NCI-H748 (cell line): ENCODE results near the gene HBA1.
A peak's percentile ranks its signal among the peaks of the same experiment; 100 is the strongest.
"Not testable (repeated sequence)": the region's sequence is repeated elsewhere in the genome, so short reads cannot be mapped to it uniquely, and the experiment has no call there.

ENCODE experiments used
- DNase-seq: peaks from one replicate; lab custom pipeline; 2025; ENCODE audit not compliant: unreplicated experiment; lab: John Stamatoyannopoulos, UW

The HBA1 gene

DNA sequence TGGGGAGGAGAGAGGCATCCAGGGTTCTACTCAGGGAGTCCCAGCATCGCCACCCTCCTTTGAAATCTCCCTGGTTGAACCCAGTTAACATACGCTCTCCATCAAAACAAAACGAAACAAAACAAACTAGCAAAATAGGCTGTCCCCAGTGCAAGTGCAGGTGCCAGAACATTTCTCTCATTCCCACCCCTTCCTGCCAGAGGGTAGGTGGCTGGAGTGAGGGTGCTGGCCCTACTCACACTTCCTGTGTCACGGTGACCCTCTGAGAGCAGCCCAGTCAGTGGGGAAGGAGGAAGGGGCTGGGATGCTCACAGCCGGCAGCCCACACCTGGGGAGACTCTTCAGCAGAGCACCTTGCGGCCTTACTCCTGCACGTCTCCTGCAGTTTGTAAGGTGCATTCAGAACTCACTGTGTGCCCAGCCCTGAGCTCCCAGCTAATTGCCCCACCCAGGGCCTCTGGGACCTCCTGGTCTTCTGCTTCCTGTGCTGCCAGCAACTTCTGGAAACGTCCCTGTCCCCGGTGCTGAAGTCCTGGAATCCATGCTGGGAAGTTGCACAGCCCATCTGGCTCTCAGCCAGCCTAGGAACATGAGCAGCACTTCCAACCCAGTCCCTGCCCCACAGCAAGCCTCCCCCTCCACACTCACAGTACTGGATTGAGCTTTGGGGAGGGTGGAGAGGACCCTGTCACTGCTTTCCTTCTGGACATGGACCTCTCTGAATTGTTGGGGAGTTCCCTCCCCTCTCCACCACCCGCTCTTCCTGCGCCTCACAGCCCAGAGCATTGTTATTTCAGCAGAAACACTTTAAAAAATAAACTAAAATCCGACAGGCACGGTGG lies 2.3 kb upstream of the HBA1 start:
- not testable (repeated sequence) for DNase-seq

DNA sequence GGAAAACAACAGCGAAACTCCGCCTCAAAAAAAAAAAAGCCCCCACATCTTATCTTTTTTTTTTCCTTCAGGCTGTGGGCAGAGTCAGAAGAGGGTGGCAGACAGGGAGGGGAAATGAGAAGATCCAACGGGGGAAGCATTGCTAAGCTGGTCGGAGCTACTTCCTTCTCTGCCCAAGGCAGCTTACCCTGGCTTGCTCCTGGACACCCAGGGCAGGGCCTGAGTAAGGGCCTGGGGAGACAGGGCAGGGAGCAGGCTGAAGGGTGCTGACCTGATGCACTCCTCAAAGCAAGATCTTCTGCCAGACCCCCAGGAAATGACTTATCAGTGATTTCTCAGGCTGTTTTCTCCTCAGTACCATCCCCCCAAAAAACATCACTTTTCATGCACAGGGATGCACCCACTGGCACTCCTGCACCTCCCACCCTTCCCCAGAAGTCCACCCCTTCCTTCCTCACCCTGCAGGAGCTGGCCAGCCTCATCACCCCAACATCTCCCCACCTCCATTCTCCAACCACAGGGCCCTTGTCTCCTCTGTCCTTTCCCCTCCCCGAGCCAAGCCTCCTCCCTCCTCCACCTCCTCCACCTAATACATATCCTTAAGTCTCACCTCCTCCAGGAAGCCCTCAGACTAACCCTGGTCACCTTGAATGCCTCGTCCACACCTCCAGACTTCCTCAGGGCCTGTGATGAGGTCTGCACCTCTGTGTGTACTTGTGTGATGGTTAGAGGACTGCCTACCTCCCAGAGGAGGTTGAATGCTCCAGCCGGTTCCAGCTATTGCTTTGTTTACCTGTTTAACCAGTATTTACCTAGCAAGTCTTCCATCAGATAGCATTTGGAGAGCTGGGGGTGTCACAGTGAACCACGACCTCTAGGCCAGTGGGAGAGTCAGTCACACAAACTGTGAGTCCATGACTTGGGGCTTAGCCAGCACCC lies 1.2 kb upstream of the HBA1 start:
- no peak for DNase-seq

DNA sequence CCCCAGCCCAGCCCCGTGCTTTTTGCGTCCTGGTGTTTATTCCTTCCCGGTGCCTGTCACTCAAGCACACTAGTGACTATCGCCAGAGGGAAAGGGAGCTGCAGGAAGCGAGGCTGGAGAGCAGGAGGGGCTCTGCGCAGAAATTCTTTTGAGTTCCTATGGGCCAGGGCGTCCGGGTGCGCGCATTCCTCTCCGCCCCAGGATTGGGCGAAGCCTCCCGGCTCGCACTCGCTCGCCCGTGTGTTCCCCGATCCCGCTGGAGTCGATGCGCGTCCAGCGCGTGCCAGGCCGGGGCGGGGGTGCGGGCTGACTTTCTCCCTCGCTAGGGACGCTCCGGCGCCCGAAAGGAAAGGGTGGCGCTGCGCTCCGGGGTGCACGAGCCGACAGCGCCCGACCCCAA lies 474 bp upstream of the HBA1 start:
- DNase-seq, result not testable (repeated sequence)

DNA sequence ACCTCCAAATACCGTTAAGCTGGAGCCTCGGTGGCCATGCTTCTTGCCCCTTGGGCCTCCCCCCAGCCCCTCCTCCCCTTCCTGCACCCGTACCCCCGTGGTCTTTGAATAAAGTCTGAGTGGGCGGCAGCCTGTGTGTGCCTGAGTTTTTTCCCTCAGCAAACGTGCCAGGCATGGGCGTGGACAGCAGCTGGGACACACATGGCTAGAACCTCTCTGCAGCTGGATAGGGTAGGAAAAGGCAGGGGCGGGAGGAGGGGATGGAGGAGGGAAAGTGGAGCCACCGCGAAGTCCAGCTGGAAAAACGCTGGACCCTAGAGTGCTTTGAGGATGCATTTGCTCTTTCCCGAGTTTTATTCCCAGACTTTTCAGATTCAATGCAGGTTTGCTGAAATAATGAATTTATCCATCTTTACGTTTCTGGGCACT lies 928 bp downstream of the HBA1 start:
- peak; percentile 5 for DNase-seq

DNA sequence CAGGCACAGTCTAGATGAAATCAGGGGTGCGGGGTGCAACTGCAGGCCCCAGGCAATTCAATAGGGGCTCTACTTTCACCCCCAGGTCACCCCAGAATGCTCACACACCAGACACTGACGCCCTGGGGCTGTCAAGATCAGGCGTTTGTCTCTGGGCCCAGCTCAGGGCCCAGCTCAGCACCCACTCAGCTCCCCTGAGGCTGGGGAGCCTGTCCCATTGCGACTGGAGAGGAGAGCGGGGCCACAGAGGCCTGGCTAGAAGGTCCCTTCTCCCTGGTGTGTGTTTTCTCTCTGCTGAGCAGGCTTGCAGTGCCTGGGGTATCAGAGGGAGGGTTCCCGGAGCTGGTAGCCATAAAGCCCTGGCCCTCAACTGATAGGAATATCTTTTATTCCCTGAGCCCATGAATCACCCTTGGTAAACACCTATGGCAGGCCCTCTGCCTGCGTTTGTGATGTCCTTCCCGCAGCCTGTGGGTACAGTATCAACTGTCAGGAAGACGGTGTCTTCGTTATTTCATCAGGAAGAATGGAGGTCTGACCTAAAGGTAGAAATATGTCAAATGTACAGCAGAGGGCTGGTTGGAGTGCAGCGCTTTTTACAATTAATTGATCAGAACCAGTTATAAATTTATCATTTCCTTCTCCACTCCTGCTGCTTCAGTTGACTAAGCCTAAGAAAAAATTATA lies 1.6 kb downstream of the HBA1 start:
- no peak for DNase-seq

DNA sequence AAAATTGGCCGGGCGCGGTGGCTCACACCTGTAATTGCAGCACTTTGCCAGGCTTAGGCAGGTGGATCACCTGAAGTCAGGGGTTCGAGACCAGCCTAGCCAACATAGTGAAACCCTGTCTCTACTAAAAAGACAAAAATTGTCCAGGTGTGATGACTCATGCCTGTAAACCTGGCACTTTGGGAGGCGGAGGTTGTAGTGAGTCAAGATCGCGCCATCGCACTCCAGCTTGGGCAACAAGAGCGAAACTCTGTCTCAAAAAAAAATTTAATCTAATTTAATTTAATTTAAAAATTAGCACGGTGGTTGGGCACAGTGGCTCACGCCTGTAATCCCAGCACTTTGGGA lies 2.2 kb downstream of the HBA1 start:
- DNase-seq, result no peak

DNA sequence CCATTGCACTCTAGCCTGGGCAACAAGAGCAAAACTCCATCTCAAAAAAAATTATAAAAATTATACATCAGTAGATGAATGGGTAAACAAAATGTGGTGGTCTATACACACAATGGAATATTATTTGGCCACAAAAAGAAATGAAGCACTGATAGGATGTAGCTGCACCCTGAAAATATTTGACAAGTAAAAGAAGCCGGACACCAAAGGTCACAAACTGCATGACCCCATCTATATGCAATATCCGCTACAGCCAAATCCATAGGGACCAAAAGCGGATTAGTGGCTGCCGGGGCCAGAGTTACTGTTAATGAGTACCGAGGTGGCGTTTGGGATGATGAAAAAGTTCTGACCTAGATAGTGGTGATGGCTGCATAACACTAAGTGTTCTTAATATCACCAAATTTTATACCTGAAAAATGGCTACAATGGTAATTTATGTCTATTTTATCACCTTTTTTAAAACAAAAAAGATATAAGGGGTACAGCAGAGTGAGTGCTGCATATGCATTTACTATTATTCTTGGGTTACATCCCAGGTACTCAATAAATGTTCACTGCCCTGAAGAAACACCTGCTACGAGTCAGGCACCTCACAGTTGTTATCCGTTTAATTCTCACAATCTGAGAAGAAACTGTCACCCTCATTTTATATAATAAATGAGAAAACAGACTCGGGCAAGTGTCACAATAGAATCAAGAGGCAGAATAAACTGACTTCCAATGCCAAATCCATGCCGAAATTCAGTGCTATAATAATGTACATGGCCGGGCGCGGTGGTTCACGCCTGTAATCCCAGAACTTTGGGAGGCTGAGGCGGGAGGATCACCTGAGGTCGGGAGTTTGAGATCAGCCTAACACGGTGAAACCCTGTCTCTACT lies 3.0 kb downstream of the HBA1 start:
- no peak for DNase-seq

DNA sequence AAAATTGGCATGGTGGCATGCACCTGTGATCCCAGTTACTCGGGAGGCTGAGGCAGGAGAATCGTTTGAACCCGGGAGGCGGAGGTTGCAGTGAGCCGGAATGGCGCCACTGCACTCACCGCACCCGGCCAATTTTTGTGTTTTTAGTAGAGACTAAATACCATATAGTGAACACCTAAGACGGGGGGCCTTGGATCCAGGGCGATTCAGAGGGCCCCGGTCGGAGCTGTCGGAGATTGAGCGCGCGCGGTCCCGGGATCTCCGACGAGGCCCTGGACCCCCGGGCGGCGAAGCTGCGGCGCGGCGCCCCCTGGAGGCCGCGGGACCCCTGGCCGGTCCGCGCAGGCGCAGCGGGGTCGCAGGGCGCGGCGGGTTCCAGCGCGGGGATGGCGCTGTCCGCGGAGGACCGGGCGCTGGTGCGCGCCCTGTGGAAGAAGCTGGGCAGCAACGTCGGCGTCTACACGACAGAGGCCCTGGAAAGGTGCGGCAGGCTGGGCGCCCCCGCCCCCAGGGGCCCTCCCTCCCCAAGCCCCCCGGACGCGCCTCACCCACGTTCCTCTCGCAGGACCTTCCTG lies 3.7 kb downstream of the HBA1 start, which contains the start of gene HBQ1:
Gene HBQ1, plus strand, starts transcription at position 359 of the 575 bp plus-strand sequence. Its CDS starts 28 bp downstream, at position 387.
- no peak for DNase-seq

DNA sequence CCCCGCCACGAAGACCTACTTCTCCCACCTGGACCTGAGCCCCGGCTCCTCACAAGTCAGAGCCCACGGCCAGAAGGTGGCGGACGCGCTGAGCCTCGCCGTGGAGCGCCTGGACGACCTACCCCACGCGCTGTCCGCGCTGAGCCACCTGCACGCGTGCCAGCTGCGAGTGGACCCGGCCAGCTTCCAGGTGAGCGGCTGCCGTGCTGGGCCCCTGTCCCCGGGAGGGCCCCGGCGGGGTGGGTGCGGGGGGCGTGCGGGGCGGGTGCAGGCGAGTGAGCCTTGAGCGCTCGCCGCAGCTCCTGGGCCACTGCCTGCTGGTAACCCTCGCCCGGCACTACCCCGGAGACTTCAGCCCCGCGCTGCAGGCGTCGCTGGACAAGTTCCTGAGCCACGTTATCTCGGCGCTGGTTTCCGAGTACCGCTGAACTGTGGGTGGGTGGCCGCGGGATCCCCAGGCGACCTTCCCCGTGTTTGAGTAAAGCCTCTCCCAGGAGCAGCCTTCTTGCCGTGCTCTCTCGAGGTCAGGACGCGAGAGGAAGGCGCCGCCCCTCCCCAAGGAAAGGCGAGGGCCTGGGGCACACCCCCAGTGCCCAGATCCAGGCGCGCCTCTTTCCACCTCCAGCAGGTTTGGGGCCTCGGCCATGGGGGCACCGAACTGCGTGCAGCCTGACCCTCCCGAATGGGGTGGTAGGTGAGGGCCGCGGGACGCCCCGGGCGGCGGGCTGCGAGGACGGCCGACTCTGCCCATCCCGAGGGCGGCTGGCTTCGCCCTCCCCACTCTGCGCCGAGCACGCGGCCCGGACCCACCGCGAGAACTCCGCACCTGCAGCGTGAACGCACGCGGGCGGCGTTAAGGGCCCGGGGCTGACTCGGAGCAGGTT lies 4.4 kb downstream of the HBA1 start:
- peak; percentile 78 for DNase-seq

DNA sequence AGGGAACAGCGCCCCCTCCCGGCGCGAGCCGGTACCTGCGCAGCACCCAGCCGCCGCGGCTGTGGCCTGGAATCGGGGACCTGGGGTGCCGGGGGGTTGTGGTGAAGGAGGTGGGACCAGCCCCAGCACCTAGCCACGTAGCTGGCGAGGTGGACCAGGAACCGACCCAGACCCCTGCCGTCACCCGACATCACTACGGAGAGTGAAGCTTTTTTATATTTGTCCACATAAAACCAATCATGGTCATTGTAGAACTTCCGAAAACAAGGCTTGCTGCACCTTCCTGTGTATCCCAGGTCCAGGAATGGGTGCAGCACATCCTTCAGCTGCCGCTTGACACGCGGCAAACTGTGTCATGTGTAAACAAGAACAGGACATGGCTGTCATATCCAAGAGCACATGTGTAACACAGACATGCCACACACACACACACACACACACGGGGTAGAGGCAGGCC lies 5.1 kb downstream of the HBA1 start:
- DNase-seq, result no peak

DNA sequence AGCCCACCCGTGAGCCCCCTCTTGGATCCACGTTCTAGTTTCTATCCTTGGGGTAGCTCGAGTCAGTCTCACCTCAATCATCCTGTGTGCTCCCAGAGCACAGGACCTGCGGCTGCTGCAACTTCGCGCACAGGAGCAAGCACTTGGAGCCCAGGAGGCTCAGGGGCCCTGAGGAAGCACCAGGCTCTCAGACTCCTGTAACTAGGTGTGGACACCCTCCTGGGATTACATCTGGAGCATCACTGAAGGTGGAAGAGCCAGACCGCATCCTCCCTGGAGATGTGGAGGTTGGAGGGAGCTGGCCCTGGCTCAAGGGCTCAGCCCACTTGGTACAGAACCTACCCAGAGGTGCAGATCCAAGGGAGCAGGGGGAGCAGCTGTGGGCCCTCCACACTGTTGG lies 6.5 kb downstream of the HBA1 start:
- DNase-seq, result no peak

DNA sequence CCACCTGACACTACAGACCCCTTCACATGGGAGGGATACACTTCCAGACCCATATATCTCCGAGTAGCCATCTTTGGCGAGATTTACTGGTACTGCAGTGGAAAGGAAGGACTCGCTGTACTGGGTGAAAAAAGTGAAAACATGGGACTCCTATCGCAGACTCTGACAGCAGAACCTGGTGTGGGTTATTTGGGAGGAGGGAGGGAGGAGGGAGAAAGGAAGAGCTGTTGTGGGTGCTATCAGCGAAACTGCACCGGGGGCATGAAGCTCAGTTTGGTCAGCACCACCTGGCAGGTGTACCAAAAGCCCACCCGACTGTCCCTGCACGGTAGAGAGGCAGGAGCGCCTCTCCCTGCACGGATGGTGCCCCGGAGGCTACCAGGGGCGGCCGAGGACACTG lies 8.7 kb downstream of the HBA1 start:
- DNase-seq, result no peak

DNA sequence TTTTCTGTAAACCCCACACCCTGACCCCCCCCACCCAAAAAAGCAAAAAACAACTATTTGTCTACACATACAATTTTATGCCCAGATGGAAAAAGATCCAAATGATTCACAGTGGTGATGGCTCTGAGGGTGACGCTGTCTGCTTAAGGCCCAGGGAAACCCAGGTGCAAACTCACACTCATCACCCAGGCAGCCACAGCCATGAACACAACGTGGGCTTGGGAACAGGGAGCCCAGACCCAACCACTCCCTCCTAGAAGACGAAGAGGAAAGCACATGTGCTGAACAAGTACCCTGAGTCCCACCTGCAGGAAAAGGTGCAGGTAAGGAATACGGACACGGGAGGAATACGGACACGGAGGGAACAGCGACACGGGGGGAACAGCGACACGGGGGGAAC lies 9.2 kb downstream of the HBA1 start:
- DNase-seq, result no peak

DNA sequence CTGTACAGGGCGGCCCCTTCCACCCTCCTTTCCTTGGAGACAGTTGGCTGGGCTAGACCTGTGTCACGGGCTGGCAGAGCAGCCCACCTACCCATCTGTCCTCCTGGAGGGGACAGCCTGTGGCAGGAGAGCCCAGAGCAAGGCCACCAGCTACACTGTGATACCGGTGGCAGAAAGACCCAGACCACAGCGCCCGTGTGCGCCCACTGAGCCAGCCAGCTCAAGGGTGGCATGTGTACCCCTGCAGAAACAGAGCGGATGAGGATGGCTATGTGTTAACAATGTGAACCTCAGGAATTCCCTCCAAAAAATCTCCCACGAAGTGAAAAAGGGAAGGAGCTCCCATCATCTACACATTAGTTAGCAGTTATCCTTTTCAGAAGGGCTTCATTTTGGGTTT lies 10.8 kb downstream of the HBA1 start:
- DNase-seq, result no peak

DNA sequence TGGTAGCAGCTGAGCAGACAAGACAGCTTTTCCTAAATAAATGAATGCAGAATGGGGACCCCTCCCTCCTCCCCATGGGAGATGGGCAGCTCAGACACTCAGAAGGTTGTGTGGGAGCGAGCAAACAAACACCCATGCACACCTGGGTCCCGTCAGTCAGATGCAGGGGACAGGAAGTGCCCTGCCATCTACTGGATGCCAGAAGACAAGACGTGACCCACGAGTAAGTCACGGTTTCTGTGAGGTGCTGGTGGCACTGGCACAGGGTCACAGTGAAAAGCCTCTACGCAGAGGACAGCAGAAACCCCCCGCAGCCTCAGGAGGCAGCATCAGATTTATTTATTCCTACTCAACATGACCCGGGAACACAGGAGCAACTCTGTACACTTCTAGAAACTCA lies 12.2 kb downstream of the HBA1 start:
- DNase-seq, result no peak

DNA sequence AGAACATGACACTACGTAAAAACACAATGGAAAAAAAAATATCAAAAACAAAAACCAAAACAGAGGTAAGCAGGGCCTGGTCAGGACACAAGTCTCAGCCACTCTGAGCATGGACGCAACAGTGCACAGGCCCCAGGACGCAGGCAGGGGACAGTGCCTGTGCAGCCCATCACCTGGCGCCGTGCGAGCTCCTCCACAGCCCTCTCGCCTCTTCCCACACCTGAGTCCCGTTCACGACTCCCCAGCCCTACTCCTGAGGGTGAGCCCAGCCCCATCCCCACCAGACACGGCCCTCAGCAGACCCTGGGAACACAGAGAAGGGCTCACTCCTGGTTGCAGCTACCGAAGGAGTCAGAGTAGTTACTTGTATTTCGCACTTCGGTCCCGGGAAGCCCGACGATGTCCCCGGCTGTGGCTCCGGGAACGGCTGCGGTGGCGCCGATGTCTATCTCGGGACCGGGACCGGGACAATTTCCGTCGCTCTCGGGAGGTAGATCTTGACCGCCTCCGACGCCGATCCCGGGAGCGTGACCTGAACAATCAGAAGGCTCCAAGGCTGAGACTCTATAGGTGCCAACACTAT lies 13.2 kb downstream of the HBA1 start:
- no peak for DNase-seq

DNA sequence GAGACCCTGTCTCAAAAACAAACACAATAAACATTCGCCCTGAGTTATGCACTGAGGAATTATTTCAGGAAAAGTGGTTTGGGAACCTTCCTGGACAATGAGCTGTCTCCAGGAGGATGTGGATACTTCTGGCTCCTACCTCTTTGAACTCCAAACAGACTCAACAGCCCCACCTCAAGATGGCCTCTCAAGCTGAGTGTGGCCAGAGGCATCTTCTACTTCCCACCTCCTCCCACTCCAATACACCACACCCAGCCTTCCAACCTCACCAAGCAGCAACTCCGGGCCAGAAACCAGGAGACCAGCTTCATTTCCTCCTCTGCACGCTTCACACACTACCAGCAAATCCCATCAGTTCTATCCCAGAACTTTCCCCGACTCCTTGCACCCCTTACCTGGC lies 15.4 kb downstream of the HBA1 start:
- no peak for DNase-seq

DNA sequence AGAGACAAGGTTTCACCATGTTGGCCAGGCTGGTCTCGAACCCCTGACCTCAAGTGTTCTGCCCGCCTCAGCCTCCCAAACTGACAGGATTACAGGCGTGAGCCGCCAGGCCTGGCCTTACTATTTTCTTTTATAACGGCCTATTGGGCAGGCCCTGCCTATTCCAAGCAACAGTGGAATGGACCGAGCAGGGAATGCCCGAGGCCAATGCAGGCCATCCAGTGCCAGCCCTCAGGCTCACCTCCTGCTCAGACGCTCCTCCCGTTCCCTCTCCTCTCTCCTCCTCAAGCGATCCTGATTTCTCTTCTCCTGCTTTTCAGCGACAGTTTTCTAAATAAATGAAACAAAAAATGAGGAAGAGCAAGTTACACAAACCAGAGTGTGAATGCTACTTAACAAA lies 16.2 kb downstream of the HBA1 start:
- no peak for DNase-seq

DNA sequence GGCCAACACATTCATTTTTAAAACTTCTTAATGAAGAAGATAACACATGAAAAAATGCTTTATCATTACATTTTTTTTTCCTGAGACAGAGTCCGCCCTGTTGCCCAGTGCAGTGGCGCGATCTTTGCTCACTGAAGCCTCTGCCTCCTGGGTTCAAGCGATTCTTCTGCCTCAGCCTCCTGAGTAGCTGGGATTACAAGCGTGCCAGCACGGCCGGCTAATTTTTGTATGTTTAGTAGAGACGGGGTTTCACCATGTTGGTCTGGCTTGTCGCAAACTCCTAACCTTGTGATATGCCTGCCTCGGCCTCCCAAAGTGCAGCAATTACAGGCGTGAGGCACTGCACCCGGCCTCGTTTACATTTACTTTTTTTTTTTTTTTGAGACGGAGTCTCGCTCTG lies 17.0 kb downstream of the HBA1 start:
- DNase-seq, result no peak
